Endodermal cell (in vitro differentiated cells): ENCODE measurements around the gene NSFL1C. TPM values are rescaled to one million over a fixed set of nuclear protein-coding genes. Genes with fewer than 3 reads are reported as not detected.

Source experiments
- DNase-seq: peaks from one replicate; pipeline ENCODE4 v3.0.0-alpha.2; 2017
- H3K27ac ChIP-seq: 2 replicates; pipeline ENCODE4 v1.5.1; 2013; ENCODE audit warnings: mild to moderate bottlenecking, low read depth, low read length, moderate library complexity
- H3K27me3 ChIP-seq: 2 replicates; pipeline ENCODE4 v1.6.1; 2013; ENCODE audit warnings: mild to moderate bottlenecking, low read length, moderate library complexity; ENCODE audit not compliant: insufficient read depth, control insufficient read depth, poor library complexity, severe bottlenecking
- H3K36me3 ChIP-seq: 2 replicates; pipeline ENCODE4 v1.7.0; 2013; ENCODE audit warnings: mild to moderate bottlenecking, low read length, moderate library complexity; ENCODE audit not compliant: control insufficient read depth, insufficient read depth
- H3K4me1 ChIP-seq: one replicate; pipeline ENCODE4 v1.7.0; 2013; ENCODE audit warnings: low read length; ENCODE audit not compliant: control insufficient read depth, insufficient read depth
- H3K4me3 ChIP-seq: 2 replicates; pipeline ENCODE4 v1.5.1; 2013; ENCODE audit warnings: mild to moderate bottlenecking, low read length, moderate library complexity
- H3K9ac ChIP-seq: 2 replicates; pipeline ENCODE4 v1.6.1; 2013; ENCODE audit warnings: mild to moderate bottlenecking, low read length, moderate library complexity; ENCODE audit not compliant: poor library complexity, severe bottlenecking; ENCODE audit errors: extremely low read depth
- H3K9me3 ChIP-seq: 2 replicates; pipeline ENCODE4 v1.6.1; 2013; ENCODE audit warnings: mild to moderate bottlenecking, low read length, moderate library complexity; ENCODE audit not compliant: control insufficient read depth
- H3K27ac Mint-ChIP-seq: 2 replicates; pipeline ENCODE4 v1.8.0; 2020; ENCODE audit warnings: mixed read lengths
- H3K27me3 Mint-ChIP-seq: 2 replicates; pipeline ENCODE4 v1.8.0; 2021; ENCODE audit warnings: mild to moderate bottlenecking, mixed read lengths; ENCODE audit not compliant: insufficient read depth
- H3K36me3 Mint-ChIP-seq: 2 replicates; pipeline ENCODE4 v1.8.0; 2020; ENCODE audit warnings: low read depth, mixed read lengths
- H3K4me1 Mint-ChIP-seq: 2 replicates; pipeline ENCODE4 v1.8.0; 2020; ENCODE audit warnings: mixed read lengths
- H3K4me3 Mint-ChIP-seq: 2 replicates; pipeline ENCODE4 v1.8.0; 2020; ENCODE audit warnings: mild to moderate bottlenecking, moderate library complexity, mixed read lengths
- H3K9me3 Mint-ChIP-seq: 2 replicates; pipeline ENCODE4 v1.8.0; 2020; ENCODE audit warnings: mild to moderate bottlenecking, mixed read lengths
- WGBS, 2 experiments: methylation state at CpG; one replicate each; pipeline versions ENCODE4 v1.1.5 to v1.1.7; 2013; ENCODE audit warnings: missing lambda C conversion rate in 2 of 2, mixed read lengths in 1 of 2; ENCODE audit not compliant: insufficient coverage in 1 of 2, insufficient read length in 1 of 2; 5-methylcytosine and 5-hydroxymethylcytosine counted together
- total RNA-seq, 2 donors: library from RNA; stranded (reverse); fragmentation: NEBNext Ultra II Directional in 1 of 2; extraction: Animal tissue kit (Norgen Biotek cat#: 25700) in 1 of 2; gene quantifications; 2 replicates in 1 of 2; 3 replicates in 1 of 2; pipeline ENCODE4 v1.2.1, GENCODE V29; 2021
- TF ChIP-seq, protein P1 (sequence below): fragments of 200-600 bp; sonication (generic); conservative IDR thresholded peaks from 2 replicates; pipeline ENCODE4 v1.5.0; 2021; ENCODE audit warnings: antibody characterized with exemption, mild to moderate bottlenecking

The NSFL1C gene
- total RNA-seq, 2 donors from 2014 or later, result 90.9 to 117 TPM

DNA sequence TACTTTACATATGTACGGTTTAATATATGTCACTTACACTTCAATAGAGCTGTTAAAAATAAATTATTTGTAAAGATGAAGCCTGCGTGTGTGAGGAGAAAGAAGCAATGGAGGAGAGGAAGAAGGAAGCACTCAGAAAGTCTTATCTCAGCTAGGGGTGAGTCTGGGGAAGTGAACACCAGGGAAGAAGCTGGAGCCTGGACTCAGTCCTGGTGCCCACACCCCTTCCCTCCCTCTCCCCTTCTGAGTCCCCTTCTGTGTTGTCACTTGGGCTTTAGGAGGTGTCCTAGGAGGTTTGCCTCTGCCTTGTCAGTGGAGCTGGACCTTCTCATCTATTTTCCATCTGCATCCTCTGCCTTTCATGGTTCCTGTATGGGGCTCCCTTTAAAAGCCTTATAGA, 22.7 kb upstream of the NSFL1C start:
- no peak for DNase-seq
- H3K36me3 Mint-ChIP-seq, result no peaks in the 10 kb centered on the region
- H3K27me3 Mint-ChIP-seq, result peaks cover 26% of the 10 kb centered on the region
- Histone ChIP-seq H3K4me3 (no peak overlapping the region), H3K36me3 (no peaks in the 10 kb centered on the region), H3K9ac (no peak overlapping the region), H3K4me1 (no peaks in the 10 kb centered on the region), H3K9me3 (peaks cover 9% of the 10 kb centered on the region), H3K27ac (no peak overlapping the region), H3K27me3 (peaks cover 14% of the 10 kb centered on the region)
- H3K9me3 Mint-ChIP-seq, result no peaks in the 10 kb centered on the region
- 94% methylated on average over 1 of the region's 2 CpGs; no CpG with 5 or more reads in 1 of the 2 experiments for WGBS, 2 experiments
- H3K4me1 Mint-ChIP-seq, result no peaks in the 10 kb centered on the region
- H3K4me3 Mint-ChIP-seq, result no peak overlapping the region
- no peak overlapping the region for H3K27ac Mint-ChIP-seq
- TF ChIP-seq, protein P1, sequence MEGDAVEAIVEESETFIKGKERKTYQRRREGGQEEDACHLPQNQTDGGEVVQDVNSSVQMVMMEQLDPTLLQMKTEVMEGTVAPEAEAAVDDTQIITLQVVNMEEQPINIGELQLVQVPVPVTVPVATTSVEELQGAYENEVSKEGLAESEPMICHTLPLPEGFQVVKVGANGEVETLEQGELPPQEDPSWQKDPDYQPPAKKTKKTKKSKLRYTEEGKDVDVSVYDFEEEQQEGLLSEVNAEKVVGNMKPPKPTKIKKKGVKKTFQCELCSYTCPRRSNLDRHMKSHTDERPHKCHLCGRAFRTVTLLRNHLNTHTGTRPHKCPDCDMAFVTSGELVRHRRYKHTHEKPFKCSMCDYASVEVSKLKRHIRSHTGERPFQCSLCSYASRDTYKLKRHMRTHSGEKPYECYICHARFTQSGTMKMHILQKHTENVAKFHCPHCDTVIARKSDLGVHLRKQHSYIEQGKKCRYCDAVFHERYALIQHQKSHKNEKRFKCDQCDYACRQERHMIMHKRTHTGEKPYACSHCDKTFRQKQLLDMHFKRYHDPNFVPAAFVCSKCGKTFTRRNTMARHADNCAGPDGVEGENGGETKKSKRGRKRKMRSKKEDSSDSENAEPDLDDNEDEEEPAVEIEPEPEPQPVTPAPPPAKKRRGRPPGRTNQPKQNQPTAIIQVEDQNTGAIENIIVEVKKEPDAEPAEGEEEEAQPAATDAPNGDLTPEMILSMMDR, result no peak

DNA sequence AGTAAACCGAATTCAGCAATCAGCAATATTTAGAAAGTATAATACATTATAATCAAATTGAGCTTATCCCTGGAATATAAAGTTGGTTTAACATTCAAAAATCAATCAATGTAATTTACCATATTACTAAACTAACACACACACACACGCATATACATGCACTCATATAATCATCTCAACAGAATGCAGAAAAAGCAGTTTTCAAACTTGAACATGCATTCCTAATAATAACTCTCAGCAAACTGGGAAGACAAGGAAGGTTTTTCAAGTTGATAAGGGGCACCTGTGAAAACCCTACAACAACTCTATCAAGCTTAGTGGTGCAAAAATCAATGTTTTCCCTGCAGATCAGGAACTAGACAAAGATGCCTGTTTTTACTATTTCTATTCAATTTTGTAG, 19.9 kb upstream of the NSFL1C start:
- H3K27ac ChIP-seq, result no peak overlapping the region
- H3K4me1 Mint-ChIP-seq, result no peaks in the 10 kb centered on the region

DNA sequence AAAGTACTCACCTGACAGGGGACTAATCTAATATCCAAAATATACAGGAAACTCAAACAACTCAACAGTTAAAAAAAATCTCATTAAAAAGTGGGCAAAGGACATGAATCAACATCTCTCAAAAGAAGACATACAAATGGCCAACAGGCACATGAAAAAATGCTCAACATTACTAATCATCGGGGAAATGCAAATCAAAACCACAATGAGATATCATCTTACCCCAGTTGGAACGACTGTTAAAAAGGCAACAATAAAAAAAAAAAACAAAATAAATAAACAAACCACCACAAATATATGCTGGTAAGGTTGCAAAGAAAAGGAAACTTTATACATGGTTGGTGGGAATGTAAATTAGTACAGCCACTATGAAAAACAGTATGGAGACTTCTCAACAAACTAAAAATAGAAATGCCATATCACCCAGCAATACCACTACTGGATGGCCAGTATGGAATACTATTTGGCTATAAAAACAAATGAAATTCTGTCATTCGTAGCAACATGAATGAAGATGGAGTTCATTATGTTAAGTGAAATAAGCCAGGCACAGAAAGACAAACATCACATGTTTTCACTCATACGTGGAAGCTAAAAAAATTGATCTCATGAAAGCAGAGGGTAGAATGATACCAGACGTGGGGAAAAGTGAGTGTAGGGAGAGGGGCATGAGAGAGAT, 17.9 kb upstream of the NSFL1C start:
- H3K27me3 ChIP-seq, result peaks cover 14% of the 10 kb centered on the region
- H3K27me3 Mint-ChIP-seq, result peaks cover 30% of the 10 kb centered on the region
- no peaks in the 10 kb centered on the region for H3K36me3 ChIP-seq
- peaks cover 10% of the 10 kb centered on the region for H3K4me1 ChIP-seq
- no peak overlapping the region for H3K27ac ChIP-seq
- no peaks in the 10 kb centered on the region for H3K9me3 Mint-ChIP-seq
- TF ChIP-seq, protein P1, result no peak
- peaks cover 7% of the 10 kb centered on the region for H3K4me1 Mint-ChIP-seq
- no peak for DNase-seq
- no peak overlapping the region for H3K27ac Mint-ChIP-seq
- H3K4me3 Mint-ChIP-seq, result no peak overlapping the region
- H3K9me3 ChIP-seq, result no peaks in the 10 kb centered on the region
- no peaks in the 10 kb centered on the region for H3K36me3 Mint-ChIP-seq
- H3K9ac ChIP-seq, result no peak overlapping the region
- WGBS, 2 experiments, result 76 to 88% methylated on average over 3 to 5 of the region's 5 CpGs
- no peak overlapping the region for H3K4me3 ChIP-seq

More for the DNA sequence above, 19.9 kb upstream of the NSFL1C start:
- DNase-seq, result no peak
- Histone ChIP-seq H3K9ac (no peak overlapping the region), H3K4me3 (no peak overlapping the region), H3K4me1 (no peaks in the 10 kb centered on the region), H3K9me3 (no peaks in the 10 kb centered on the region), H3K27me3 (peaks cover 14% of the 10 kb centered on the region), H3K36me3 (no peaks in the 10 kb centered on the region)
- Mint-ChIP-seq H3K27ac (no peak overlapping the region), H3K36me3 (no peaks in the 10 kb centered on the region), H3K9me3 (no peaks in the 10 kb centered on the region), H3K27me3 (peaks cover 29% of the 10 kb centered on the region), H3K4me3 (no peak overlapping the region)
- 100% methylated on average over 1 of the region's 2 CpGs; no CpG with 5 or more reads in 1 of the 2 experiments for WGBS, 2 experiments
- TF ChIP-seq, protein P1, result no peak
